ENCODE data around the gene GSTM5.
"Not testable (repeated sequence)": the region's sequence is repeated elsewhere in the genome, so short reads cannot be mapped to it uniquely, and the experiment has no call there.

Gene GSTM5

GRCh38 chr1:109728870-109729269, 16.8 kb downstream of the GSTM5 start:
- DNase-seq (ENCODE audit: low read depth, low spot score), result no peak

GRCh38 chr1:109730666-109731065, 18.6 kb downstream of the GSTM5 start:
- no peak for DNase-seq (ENCODE audit: low read depth, low spot score)

- DNase-seq (ENCODE audit: low read depth, low spot score), result no peak
Measured at GRCh38 chr1:109732390-109732881, 20.4 kb downstream of the GSTM5 start.

GRCh38 chr1:109733236-109733870, 21.3 kb downstream of the GSTM5 start:
- no peak for DNase-seq (ENCODE audit: low read depth, low spot score)

- peak; percentile 56 for DNase-seq (ENCODE audit: low read depth, low spot score)
Measured at GRCh38 chr1:109739738-109740614, 27.9 kb downstream of the GSTM5 start.

- no peak for DNase-seq (ENCODE audit: low read depth, low spot score)
Measured at GRCh38 chr1:109740615-109741373, 28.7 kb downstream of the GSTM5 start, which contains the start of gene GSTM3. TSS of gene GSTM3 (minus strand) at chr1:109741038. CDS start at chr1:109740287, 751 bp downstream.

GRCh38 chr1:109748311-109748710, 36.3 kb downstream of the GSTM5 start:
- not testable (repeated sequence) for DNase-seq (ENCODE audit: low read depth, low spot score)

- DNase-seq (ENCODE audit: low read depth, low spot score), result no peak
Measured at GRCh38 chr1:109749221-109749620, 37.2 kb downstream of the GSTM5 start.

GRCh38 chr1:109750241-109750882, 38.3 kb downstream of the GSTM5 start:
- no peak for DNase-seq (ENCODE audit: low read depth, low spot score)

GRCh38 chr1:109750920-109751319, 38.9 kb downstream of the GSTM5 start:
- DNase-seq (ENCODE audit: low read depth, low spot score), result no peak

- DNase-seq (ENCODE audit: low read depth, low spot score), result no peak
Measured at GRCh38 chr1:109751531-109752260, 39.6 kb downstream of the GSTM5 start.

- no peak for DNase-seq (ENCODE audit: low read depth, low spot score)
Measured at GRCh38 chr1:109754738-109755137, 42.7 kb downstream of the GSTM5 start.

GRCh38 chr1:109756325-109756724, 44.3 kb downstream of the GSTM5 start:
- not testable (repeated sequence) for DNase-seq (ENCODE audit: low read depth, low spot score)

- no peak for DNase-seq (ENCODE audit: low read depth, low spot score)
Measured at GRCh38 chr1:109756848-109757521, 44.9 kb downstream of the GSTM5 start.

GRCh38 chr1:109757936-109758786, 46.1 kb downstream of the GSTM5 start:
- DNase-seq (ENCODE audit: low read depth, low spot score), result no peak

GRCh38 chr1:109759513-109760334, 47.7 kb downstream of the GSTM5 start:
- DNase-seq (ENCODE audit: low read depth, low spot score), result no peak

GRCh38 chr1:109760581-109761226, 48.7 kb downstream of the GSTM5 start:
- DNase-seq (ENCODE audit: low read depth, low spot score), result no peak
